ACHN (cell line): ENCODE results near the gene PLVAP.

Experiments used
- DNase-seq: peaks from one replicate; pipeline ENCODE4 v3.0.0-alpha.2; 2015
- in situ Hi-C: cut with HindIII; loops from 2 replicates; pipeline ENCODE4 v1.10.0; 2017; ENCODE audit warnings: low sequenced_read_pairs, low pct_ligation_motif_present, low pct_unique_long_range_greater_than_20kb

The PLVAP gene

DNA sequence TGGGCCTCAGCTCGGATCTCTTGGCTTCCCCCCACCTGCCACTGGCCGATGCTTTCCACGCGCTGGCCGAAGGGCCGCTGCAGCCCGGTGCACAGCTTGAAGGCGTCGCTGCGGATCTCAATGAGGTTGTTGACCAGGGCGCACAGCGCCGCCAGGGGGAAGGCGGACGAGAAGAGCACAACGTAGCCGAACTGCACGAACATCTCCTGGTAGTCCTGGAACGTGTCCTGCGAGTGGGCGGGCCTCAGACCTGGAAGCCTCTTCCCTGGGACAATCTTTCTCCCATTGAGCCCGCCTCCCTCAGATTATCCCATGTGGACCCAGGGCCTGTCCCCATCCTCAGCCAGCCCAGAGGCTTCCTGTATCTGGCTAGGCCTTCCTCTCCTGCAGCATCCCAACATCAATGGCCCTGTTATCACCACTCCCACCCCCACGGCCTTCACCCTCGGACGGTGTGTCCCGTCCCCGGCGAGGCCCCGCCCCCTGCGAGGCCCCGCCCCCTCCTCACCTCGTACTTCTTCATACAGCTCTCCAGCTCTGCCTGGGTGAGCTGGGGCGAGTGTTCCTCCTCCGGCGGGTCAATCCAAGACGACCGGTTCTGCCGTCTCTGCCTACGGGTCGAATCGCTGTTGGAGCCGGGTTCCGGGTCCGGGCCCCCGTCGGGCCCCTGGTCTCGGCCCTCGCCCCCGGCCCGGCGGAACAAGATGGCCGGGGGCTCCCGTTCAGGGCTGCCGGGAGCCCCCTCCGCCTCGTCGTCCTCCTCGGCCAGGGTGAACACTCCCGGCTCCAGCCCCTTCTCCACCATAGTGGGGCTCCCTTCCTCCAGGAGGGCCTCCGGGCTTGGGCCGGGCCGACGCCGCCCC, 49.3 kb downstream of the PLVAP start:
- DNase-seq, result no peak

DNA sequence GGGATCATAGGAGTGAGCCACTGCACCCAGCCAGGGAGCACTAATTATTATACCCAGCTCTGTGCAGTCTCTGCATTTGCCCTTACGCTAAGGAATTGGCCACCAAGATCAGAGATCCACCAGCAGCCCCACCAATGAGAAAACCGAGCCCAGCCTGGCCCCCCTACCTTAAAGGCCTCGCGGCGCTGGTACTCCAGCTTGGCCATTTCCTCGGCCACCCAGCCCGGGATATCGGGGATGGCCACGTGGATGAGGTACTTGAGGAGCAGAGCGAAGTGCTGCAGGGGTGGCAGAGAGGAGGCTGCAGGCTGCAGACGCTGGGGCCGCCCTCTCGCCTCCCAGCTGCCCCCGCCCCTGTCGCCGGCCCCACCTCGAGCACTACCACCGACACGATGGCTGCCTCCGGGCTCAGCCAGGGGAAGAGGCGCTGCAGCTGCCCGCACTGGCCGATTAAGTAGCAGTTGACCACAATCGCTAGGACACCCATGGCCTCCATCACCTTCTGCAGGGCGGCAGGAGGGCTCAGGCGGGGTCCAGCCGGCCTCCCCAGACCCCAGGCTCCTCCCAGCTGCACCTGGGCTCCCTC, 50.0 kb downstream of the PLVAP start:
- in situ Hi-C loops, result no loop called here
- no peak for DNase-seq

More for the DNA sequence above, 49.3 kb downstream of the PLVAP start:
- in situ Hi-C loops, result no loop called here

DNA sequence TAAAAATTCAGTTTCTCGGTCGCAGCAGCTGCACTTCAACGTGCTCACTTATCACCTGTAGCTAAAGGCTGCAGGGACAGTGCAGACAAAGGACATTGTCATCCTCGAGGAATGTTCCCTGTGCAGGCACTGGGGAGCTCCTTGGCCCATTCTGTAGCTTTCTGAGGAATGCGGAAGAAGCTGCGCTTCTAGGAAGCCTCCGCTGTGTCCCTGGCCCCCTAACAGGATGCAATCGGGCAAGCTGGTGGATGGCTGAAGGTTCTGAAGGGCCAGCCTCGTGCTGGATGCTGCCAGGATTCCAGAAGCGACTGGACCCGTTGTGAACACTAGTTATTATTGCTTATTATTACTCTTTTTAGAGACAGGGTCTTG, 50.6 kb downstream of the PLVAP start:
- in situ Hi-C loops, result no loop called here
- no peak for DNase-seq

DNA sequence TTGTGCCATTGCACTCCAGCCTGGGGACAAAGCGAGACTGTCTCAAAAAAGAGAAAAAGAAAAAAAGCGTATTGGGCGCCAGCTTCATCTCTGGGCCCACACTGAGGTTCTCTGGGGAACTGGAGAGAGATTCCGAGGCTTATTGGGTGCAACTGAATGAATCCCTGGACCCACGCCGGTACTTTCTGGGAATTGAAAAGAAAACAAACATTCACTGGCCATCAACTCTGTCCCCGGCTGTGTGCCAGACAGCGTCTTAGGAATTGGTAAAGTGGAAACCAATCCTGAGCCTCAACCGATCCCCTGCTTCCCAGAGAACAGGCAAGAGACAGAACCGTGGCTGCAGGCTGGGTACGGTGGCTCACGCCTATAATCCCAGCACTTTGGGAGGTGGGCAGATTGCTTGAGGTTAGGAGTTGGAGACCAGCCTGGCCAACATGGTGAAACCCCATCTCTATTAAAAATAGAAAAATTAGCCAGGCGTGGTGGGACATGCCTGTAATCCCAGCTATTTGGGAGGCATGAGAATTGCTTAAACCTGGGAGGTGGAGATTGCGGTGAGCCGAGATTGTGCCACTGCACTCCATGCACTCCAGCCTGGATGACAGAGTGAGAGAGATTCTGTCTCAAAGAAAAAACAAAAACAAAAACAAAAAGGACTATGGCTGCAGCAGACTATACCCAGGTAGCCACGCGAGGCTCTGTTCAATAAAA, 51.1 kb downstream of the PLVAP start:
- no peak for DNase-seq

DNA sequence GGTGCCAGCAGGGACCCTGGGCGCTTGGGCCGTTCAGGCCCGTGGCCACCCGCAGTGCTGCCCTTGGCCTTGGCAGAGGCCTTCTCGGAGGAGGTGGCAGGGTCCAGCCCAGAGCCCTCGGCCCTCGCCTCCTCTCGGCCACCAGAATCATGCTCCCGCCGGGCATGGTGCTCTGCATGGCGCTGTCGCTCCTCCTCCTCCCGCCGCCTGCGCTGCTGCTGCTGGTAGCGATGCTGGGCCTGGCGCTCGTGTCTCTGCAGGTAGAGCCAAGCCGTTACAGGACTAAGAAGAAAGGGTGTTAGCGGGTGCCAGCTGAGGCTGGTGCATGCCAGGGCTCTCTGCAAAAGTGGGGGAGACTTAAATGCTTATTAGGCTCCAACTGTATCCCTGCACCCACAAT, 52.0 kb downstream of the PLVAP start:
- DNase-seq, result no peak
- in situ Hi-C loops, result no loop called here

More for the DNA sequence above, 51.1 kb downstream of the PLVAP start:
- in situ Hi-C loops, result no loop called here

DNA sequence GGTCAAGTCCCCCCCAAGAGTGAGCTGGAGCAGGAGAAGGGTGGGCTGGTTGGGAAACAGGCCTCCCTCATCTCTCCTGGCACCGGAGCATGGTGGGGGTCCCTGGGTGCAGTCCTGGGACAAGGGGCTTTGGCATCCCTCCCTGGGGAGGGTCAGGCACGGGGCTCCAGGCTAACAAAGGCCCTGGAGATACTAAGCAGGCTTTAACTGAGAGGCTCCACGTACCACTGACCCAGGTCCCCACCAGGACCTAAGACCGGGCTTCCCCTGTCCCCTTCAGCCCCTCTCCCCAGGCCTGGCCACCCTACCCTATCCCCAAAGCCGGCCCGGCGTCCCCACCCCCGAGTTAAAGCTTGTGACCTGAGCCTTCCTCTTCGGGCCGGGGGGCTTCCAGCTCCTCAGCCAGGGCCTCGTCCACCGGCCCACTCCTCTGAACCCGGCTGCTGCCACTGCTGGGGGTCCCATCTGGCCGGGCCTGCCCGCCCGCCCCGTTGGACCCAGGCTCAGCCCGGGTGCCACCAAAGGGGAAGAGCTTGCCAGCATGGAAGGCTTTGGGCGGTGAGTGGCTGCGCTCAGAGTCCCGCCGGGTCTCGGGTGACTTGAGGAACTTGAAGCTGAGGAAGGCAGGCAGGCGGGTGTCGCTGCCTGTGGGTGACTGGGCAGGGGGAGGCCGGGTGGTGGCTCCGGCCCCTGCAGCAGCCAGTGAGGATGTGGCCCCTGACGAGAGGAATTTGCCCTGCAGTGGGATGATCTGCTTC, 52.6 kb downstream of the PLVAP start:
- no peak for DNase-seq
- in situ Hi-C loops, result no loop called here

DNA sequence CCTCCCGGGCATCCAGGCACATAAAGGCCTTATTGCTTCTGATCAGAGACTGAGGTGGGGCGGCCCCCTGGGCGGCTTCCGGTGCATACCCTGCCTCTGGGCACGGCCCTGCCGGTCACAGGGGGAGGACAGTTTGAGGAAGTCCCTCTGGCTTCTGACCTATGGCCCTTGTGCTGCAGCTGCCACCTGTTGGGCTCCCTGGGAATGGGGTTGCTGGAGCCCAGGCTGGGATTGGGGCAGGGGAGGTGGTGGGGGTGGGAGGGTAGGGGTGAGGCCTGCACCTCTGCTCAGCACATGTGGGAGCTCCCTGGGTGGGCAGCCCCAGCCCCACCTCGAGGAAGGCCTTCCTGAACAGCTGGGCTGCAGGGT, 53.2 kb downstream of the PLVAP start:
- no peak for DNase-seq
- in situ Hi-C loops, result no loop called here

DNA sequence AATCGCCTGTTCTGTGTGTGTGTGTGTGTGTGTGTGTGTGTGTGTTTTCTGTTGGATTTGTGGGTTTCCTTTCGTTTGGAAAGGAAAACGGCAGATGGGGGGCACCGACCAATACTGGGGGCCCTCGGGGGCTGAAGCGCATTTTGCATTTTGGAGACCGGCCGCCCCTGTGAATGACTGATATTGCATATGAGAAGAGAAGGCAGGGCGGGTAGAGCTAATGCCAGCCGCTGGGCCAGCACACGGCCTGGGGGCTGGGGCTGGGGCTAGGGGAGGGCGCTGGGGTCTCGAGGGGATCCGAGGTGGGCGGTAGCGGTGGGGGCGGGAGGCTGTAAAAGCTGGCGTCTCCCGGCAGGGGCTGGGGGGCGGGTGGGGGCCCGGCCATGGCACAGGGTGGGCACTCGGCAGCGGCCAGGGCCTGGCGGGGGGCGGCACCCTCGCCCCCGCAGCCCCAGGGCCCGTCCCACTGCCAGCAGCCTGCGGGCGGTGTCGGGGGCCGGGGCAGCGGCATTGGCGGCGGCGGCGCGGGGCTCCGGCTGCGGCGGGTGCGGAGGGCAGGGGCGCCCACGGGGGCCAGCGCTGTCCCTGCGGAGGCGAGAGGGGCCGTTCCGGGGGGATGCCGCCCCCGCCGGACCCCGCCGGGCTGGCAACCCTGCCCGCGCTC, 53.7 kb downstream of the PLVAP start:
- in situ Hi-C loops, result no loop called here
- no peak for DNase-seq

DNA sequence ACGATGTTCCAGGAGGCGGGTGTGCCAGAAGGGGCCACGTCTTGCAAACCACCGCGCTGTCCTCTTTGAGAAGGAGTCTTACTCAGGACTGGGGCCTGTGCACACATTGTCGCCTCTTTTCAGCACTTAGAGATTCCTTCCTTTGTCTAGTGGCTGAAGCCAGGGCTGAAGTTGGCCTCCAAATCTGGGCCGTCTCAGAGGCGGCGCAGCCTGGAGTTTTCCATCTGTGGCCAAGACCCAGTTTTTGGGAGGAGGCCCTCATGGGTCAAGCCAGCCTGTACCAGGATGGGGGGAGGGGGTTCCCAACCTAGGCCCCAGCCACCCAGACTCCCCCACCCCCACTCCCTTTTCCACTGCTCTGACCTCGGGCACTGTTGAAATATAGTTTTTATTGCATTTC, 54.3 kb downstream of the PLVAP start:
- DNase-seq, result no peak
- in situ Hi-C loops, result no loop called here

DNA sequence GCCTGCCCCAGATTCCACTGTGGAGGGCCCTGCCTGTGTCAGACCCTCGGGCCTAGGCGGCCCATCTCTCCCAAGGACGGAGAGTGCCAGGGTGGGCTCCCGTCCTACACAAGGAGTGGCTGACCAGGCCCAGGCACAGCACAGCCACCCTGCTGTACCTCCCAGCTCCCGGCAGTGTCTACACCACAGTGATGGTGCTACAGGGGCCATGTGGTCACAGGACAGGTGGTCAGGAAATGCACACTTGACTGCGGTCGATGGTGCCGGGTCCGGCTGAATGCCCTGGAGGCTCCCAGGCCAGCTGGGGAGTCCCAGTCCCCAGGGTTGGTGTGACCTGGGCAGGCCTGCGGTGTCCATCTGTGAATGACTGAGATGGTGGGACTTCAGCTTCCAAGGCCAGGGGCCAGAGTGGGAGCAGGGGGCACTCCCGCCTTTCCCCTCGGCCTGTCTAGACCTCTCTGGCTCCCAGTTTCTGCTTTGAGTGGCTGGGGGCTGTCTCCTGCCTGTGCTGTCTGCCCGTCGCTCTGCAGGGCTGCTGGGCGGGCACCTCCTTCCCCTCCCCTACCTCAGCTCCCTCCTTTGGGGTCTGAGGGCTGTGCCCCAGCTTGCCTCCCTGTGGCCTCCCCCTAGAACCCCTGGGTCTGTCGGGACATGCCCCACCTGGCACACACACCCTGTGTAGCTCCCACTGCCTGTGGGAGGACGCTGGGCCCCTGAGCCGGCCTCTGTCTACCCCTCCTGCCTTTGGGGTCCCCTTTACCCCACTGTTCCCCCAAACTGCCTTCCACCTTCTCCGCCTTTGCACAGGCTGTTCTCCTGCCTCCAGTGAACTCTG, 55.3 kb downstream of the PLVAP start:
- DNase-seq, result no peak

DNA sequence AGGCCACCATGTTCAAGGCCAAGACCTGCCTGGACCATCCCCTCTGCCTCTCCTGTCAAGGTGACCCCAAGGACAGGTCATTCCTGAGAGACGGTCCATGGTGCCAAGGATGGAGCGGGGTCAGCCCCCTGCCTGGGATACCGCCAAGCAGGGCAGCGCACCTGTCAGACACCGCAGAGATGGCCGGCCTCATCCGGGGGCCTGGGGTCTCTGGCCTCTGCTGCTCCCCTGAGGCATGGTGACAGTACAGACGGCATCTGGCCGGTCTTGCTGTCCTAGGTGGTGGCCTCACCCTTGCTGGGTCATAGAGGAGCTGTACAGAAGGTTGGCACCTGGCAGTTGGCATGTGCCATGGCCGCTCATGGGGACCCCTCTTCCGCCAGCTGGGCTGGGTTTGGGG, 56.7 kb downstream of the PLVAP start:
- in situ Hi-C loops, result no loop called here

More for the DNA sequence above, 55.3 kb downstream of the PLVAP start:
- in situ Hi-C loops, result no loop called here

DNA sequence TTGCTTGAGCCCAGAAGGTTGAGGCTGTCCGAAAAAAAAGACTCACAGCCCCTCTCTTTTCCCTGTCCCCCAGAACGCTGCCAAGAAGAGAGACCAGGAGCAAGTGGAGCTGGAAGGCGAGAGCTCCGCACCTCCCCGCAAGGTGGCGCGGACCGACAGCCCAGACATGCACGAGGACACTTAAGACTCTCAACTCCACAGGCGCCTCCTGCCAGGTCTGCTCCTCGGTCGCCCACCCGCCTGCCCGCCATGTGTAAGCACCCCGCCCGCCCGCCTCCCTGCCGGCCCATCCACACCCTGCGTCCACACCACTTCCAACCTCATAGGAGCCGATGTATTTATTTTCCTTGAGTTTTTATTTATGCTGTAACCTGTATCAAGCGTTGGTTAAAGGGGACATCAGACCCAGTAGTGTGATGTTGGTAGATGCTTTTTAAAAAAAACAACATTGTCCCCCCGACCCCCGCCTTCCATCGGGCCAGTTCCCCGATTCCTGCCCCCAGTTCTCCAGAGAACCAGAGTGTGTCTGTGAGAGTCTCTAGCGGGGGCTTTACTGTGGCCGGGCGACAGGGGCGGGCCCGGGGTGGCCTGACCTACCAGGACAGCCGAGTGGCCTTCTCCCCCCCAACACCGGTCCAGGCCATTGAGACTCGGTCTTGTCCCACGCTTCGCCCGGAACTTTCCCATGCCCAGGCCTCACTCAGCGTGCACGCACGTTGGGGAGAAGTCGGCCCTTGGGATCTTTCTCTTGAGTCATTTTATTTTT, 57.5 kb downstream of the PLVAP start:
- in situ Hi-C loops, result no loop called here
- DNase-seq, result no peak

More for the DNA sequence above, 56.7 kb downstream of the PLVAP start:
- DNase-seq, result no peak

DNA sequence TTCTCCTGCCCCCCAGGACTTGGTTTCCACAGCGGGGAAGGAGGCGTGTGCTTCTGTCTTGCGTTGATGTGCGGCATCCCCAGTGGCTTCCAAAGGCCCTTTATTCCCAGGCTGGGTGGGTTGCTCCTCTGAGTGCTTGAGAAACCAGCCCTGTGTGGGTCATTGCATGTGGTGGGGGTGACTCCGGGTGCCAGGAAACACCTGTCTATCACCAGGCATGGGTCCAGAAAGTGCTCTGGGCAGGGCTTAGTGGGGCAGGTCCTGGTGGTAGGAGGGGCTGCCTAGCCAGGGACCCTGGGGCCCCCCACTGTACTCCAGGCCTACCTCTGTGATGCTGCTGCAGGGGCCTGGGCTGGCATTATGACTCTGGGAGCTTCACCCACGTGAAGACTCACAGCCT, 58.2 kb downstream of the PLVAP start:
- no peak for DNase-seq
- in situ Hi-C loops, result no loop called here

DNA sequence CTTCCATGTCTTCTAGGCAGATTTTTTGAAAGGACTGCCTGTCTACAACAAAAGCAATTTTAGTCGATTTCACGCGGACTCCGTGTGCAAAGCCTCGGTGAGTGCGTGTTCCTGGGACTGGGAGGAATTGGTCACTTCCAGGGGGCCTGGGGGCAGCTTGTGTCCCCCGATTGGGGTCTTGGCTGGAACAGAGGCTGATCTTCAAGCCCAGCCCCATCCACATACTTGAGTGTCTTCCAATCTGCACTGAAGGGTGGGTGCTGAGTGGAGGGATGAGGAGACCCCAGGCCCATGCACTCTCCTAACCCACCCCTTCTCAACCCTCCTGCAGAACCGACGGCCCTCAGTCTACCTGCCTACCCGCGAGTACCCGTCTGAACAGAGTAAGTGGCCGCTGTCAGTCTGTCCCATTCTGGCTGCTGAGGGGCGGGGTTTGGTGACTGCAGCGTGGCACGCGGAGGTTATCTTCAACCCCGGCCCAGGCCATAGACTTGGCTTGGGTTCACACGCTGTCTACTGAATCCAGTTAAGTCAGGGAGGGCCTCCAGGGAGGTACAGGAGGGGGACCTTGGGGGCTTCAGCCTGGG, 63.0 kb downstream of the PLVAP start:
- in situ Hi-C loops, result no loop called here
- no peak for DNase-seq

DNA sequence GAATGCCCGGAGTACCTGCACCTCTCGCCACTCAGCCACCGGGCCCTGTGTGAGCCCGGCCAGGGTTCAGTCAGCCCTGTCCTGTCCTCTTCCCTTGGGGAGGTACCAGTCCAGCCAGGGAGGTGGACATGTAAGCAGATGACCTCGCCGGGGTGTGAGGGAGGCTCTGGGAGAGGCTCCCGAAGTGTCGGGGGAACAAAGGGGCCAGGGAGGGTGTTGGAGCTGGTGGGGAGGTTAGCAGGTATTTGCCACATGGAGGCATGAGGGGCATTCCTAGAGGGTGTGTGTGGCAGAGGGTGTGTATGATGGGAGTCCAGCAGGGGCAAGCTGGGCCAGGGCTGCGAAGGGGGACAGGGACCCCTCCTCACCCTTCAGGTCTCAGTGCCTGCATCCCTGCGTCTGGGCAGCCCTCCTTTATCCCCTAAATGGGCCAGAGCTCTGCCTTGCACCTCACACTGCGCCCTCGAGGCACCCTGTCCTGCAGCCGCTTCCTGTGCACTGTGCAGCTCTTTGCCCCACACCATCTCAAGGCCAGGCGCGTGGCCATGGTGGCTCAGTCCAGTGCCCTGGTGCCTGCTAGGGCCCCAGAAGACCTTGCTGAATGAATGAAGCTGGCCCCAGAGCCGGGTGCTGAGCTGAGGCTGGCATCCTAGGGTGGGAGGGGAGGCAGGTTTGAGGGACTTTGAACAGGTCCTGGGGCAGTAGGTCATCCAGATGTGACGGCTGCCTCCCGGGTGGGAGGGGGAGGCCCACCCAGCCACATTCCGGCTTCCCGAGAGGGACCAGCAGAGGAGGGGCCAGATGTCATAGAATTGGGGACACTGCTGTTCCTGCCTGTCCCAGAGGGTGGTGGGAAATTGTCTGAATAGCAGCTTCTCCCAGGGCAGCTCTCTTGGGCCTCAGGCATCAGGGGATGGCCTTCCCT, 64.7 kb downstream of the PLVAP start:
- in situ Hi-C loops, result no loop called here
- DNase-seq, result no peak
